ENCODE measurements around the gene RFTN2. TPM values are rescaled to one million over a fixed set of nuclear protein-coding genes. Genes with fewer than 3 reads are reported as not detected.
"Not testable (repeated sequence)": the region's sequence is repeated elsewhere in the genome, so short reads cannot be mapped to it uniquely, and the experiment has no call there.

RFTN2 gene
- total and polyA plus RNA-seq, 8 donors = 0.45 to 13.3 (median 2.1) TPM

DNA sequence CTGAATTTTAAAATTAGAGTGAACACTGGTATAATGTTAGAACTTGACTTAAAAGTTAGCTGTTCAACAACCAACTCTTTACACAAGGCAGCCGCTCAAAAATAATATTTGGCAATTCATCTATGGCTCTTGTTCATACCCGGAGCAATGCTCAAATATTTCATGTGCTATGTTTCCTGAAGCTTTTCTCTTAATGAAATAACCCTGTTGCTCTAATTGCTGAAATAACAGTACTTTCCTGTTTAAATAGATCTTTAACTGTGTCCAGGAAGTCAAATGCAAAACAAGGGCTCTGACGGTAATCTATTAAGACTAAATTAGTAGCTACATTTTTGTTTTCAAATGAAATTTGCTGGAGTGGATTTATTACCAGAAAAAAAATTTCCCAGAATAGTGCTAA is 33.7 kb downstream of the RFTN2 start:
- intact Hi-C loops (cut with DNase I; ENCODE audit: low total_unique reads) = no loop called here
- 75 to 86% (median 78%) methylated on average over 3 of the region's 3 CpGs for WGBS, 5 donors
- DNase-seq = no peak
- H3K4me1 ChIP-seq = no peaks in the 10 kb centered on the region
- no peak overlapping the region for H3K4me3 ChIP-seq
- no peaks in the 10 kb centered on the region for H3K27me3 ChIP-seq
- no peak overlapping the region for H3K27ac ChIP-seq
- peaks cover 0 to 5% (median 2%) of the 10 kb centered on the region in 4 donors for H3K36me3 ChIP-seq
- TF ChIP-seq POLR2AphosphoS5 (IDR thresholded peaks at IDR 0.05) (no peak), EP300 (IDR thresholded peaks at IDR 0.05) (no peak), POLR2A (IDR thresholded peaks at IDR 0.05) (no peak)
- TF ChIP-seq, protein P1, sequence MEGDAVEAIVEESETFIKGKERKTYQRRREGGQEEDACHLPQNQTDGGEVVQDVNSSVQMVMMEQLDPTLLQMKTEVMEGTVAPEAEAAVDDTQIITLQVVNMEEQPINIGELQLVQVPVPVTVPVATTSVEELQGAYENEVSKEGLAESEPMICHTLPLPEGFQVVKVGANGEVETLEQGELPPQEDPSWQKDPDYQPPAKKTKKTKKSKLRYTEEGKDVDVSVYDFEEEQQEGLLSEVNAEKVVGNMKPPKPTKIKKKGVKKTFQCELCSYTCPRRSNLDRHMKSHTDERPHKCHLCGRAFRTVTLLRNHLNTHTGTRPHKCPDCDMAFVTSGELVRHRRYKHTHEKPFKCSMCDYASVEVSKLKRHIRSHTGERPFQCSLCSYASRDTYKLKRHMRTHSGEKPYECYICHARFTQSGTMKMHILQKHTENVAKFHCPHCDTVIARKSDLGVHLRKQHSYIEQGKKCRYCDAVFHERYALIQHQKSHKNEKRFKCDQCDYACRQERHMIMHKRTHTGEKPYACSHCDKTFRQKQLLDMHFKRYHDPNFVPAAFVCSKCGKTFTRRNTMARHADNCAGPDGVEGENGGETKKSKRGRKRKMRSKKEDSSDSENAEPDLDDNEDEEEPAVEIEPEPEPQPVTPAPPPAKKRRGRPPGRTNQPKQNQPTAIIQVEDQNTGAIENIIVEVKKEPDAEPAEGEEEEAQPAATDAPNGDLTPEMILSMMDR (IDR thresholded peaks at IDR 0.05) = no peak
- no peaks in the 10 kb centered on the region for H3K9me3 ChIP-seq

DNA sequence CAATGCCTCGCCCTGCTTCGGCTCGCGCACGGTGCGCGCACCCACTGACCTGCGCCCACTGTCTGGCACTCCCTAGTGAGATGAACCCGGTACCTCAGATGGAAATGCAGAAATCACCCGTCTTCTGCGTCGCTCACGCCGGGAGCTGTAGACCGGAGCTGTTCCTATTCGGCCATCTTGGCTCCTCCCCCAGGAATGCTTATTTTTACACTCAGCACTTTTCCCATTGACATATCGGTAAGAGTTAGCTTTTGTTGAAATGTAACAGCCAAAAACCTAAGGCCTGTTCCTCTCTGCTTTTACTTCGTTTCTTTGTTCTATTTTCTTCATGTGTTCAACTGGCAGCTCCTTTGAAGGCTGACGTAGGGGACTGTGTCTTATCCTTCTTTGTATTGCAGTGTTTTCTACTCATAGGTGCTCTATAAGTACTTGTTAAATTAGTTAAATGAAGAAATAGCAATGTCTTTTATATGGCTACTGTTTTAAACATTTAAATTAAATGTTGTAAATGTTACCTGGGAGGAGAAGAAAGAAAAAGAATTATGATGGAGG is 34.7 kb downstream of the RFTN2 start:
- H3K27me3 ChIP-seq; DNase-seq; intact Hi-C loops (cut with DNase I; ENCODE audit: low total_unique reads); H3K9me3 ChIP-seq; H3K4me1 ChIP-seq; H3K36me3 ChIP-seq; H3K4me3 ChIP-seq; H3K27ac ChIP-seq: not testable (repeated sequence)
- 87 to 91% (median 90%) methylated on average over 11 to 12 of the region's 19 CpGs for WGBS, 5 donors

DNA sequence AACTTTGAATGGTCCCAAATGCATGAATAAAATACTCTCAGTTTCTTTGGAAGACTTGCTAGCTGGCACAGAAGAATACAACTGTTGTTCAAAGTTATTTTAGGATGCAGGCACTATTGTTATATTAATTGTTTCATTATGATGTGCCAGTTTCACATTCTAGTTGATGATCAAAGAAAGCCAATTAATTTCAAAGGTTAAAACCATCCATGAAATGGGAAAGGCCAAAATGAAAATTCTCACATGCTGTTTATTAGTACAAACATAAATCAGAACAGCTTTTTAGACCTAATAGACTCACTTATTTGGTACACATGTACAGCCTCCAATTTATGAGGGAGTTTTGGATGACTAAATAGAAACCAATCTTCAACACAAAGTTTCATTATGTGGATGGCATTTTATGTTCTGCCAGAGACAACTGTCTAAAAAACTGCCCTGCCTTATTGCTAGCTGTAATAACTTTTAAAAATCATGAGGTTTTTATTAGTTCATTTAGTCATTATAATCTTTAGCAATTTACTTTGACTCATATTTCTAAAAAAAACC is 42.2 kb downstream of the RFTN2 start:
- intact Hi-C loops (cut with DNase I; ENCODE audit: low total_unique reads) = no loop called here
- no peaks in the 10 kb centered on the region for H3K4me1 ChIP-seq
- no peak overlapping the region for H3K4me3 ChIP-seq
- H3K9me3 ChIP-seq = no peaks in the 10 kb centered on the region
- TF ChIP-seq POLR2A (IDR thresholded peaks at IDR 0.05) (no peak), POLR2AphosphoS5 (IDR thresholded peaks at IDR 0.05) (no peak), EP300 (IDR thresholded peaks at IDR 0.05) (no peak)
- TF ChIP-seq, protein P1 (IDR thresholded peaks at IDR 0.05) = no peak
- H3K36me3 ChIP-seq = no peaks in the 10 kb centered on the region
- no peak overlapping the region for H3K27ac ChIP-seq
- no peaks in the 10 kb centered on the region for H3K27me3 ChIP-seq
- no peak for DNase-seq

DNA sequence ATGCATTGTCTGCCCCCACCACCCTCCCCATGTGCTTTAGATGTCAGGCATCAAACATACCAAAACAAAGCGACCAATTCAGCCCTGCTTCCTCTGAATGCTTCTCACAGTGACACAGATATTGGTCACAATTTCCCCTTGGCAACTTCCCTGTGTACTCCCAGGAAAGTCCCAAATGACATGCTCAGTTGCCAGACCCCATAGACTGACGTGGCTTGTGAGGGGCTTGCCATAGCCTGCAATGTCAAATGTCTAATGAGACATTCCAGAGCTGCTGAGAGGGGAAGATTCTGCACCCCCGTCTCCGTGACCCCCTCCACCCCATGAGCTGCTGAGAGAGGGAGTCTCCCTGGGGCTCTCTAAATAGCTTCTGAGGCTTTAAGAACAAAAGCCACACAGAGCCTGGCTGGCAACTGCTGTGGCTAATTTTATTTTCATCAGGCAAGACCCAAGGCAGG is 47.3 kb downstream of the RFTN2 start:
- Histone ChIP-seq H3K4me1 (no peaks in the 10 kb centered on the region), H3K36me3 (no peaks in the 10 kb centered on the region), H3K9me3 (no peaks in the 10 kb centered on the region), H3K27ac (no peak overlapping the region), H3K27me3 (no peaks in the 10 kb centered on the region), H3K4me3 (no peak overlapping the region)
- peak in 1 of 2 donors; percentile 73 for DNase-seq
- intact Hi-C loops (cut with DNase I; ENCODE audit: low total_unique reads) = no loop called here
- TF ChIP-seq POLR2A (IDR thresholded peaks at IDR 0.05) = no peak
- TF ChIP-seq, protein P1 (IDR thresholded peaks at IDR 0.05) = no peak
- no peak for TF ChIP-seq POLR2AphosphoS5 (IDR thresholded peaks at IDR 0.05)
- TF ChIP-seq EP300 (IDR thresholded peaks at IDR 0.05) = no peak
- 34 to 50% (median 36%) methylated on average over 4 of the region's 4 CpGs for WGBS, 5 donors

DNA sequence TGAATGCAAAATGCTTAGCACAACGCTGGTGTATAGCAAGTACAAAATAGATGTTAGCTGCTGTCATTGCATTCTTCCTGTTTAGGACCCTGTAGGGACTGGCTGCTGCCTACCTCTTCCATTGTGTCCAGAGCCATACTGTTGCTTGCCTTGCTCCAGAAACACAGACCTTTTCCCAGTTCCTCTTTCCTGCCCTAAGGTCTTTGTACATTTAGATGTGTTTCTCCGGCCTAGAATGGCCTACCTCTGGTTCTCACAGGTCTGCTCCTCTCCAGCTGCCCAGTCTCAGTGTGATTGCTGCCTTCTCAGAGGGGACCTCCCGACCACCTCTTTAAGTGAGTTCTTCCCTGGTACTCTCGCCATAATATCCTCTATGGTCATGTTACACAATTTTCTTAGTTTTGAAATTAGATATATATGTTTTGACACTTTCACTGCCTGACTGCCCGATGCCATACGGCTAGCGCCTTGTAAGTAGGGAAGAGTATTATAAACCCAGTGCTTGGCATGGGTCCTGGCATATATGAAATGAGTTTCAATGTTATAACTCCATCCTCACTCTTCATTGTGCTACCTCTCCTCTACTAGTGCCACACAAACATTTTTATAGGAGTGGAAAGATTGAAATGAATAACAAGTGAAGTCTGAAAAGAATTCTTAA is 48.3 kb downstream of the RFTN2 start:
- H3K27me3 ChIP-seq = no peaks in the 10 kb centered on the region
- no peak for TF ChIP-seq POLR2A (IDR thresholded peaks at IDR 0.05)
- no peak for TF ChIP-seq POLR2AphosphoS5 (IDR thresholded peaks at IDR 0.05)
- no peak for TF ChIP-seq EP300 (IDR thresholded peaks at IDR 0.05)
- TF ChIP-seq, protein P1 (IDR thresholded peaks at IDR 0.05) = no peak
- no peak for DNase-seq
- H3K36me3 ChIP-seq = no peaks in the 10 kb centered on the region
- H3K4me1 ChIP-seq = no peaks in the 10 kb centered on the region
- no peak overlapping the region for H3K27ac ChIP-seq
- 84 to 88% (median 85%) methylated on average over 7 of the region's 7 CpGs for WGBS, 5 donors
- H3K9me3 ChIP-seq = peaks cover 0 to 2% (median 0%) of the 10 kb centered on the region in 4 donors
- intact Hi-C loops (cut with DNase I; ENCODE audit: low total_unique reads) = no loop called here
- no peak overlapping the region for H3K4me3 ChIP-seq
